Renal pelvis (tissue), 12 donors: ENCODE results near the gene RB1. TPM values are rescaled to one million over a fixed set of nuclear protein-coding genes. Genes with fewer than 3 reads are reported as not detected.
A peak's percentile ranks its signal among the peaks of the same experiment; 100 is the strongest.

Experiments used
- DNase-seq: peaks from one replicate; pipeline ENCODE4 v3.0.0-alpha.2; 2013
- long read RNA-seq, 16 experiments: transcript quantifications; one replicate each; lab custom pipeline, GENCODE V29; 2026
- polyA plus RNA-seq, 3 donors: library from polyadenylated mRNA; unstranded; fragments of 120-200 nt; gene quantifications; one replicate each; pipeline ENCODE4 v1.2.1, GENCODE V29; 2013; ENCODE audit not compliant: insufficient read length in 3 of 3

The RB1 gene
- 10 to 100 TPM; 40.7 to 44.6 (median 41.3) TPM for polyA plus RNA-seq
- long read RNA-seq, donor 1, partial matches to known transcripts = 22 of 23 reads
- long read RNA-seq, donor 1, other reads (novel, unspliced or antisense) = 0 of 23 reads
- long read RNA-seq, donor 2, full-length matches to known transcripts = 5 of 27 reads
- long read RNA-seq, donor 2, partial matches to known transcripts = 7 of 27 reads
- long read RNA-seq, donor 2, other reads (novel, unspliced or antisense) = 15 of 27 reads
- long read RNA-seq, donor 3, full-length matches to known transcripts = 3 of 13 reads
- long read RNA-seq, donor 3, partial matches to known transcripts = 0 of 13 reads
- long read RNA-seq, donor 3, other reads (novel, unspliced or antisense) = 10 of 13 reads
- long read RNA-seq, donor 4, partial matches to known transcripts = 80 of 83 reads
- long read RNA-seq, donor 4, other reads (novel, unspliced or antisense) = 0 of 83 reads
- long read RNA-seq, donor 5 = 0 reads
- long read RNA-seq, donor 6, full-length matches to known transcripts = 1 of 33 reads
- long read RNA-seq, donor 6, partial matches to known transcripts = 18 of 33 reads
- long read RNA-seq, donor 6, other reads (novel, unspliced or antisense) = 14 of 33 reads
- long read RNA-seq, donor 7, full-length matches to known transcripts = 4 of 70 reads
- long read RNA-seq, donor 7, partial matches to known transcripts = 66 of 70 reads
- long read RNA-seq, donor 7, other reads (novel, unspliced or antisense) = 0 of 70 reads
- long read RNA-seq, donor 8, partial matches to known transcripts = 0 of 1 reads
- long read RNA-seq, donor 8, other reads (novel, unspliced or antisense) = 0 of 1 reads
- long read RNA-seq, donor 9, full-length matches to known transcripts = 6 of 6 reads
- long read RNA-seq, donor 9, partial matches to known transcripts = 0 of 6 reads
- long read RNA-seq, donor 9, other reads (novel, unspliced or antisense) = 0 of 6 reads
- long read RNA-seq, donor 10, full-length matches to known transcripts = 2 of 9 reads
- long read RNA-seq, donor 10, partial matches to known transcripts = 7 of 9 reads
- long read RNA-seq, donor 10, other reads (novel, unspliced or antisense) = 0 of 9 reads
- long read RNA-seq, donor 11, full-length matches to known transcripts = 2 of 8 reads
- long read RNA-seq, donor 11, partial matches to known transcripts = 0 of 8 reads
- long read RNA-seq, donor 11, other reads (novel, unspliced or antisense) = 6 of 8 reads
- long read RNA-seq, donor 12, full-length matches to known transcripts = 11 of 11 reads
- long read RNA-seq, donor 12, partial matches to known transcripts = 0 of 11 reads
- long read RNA-seq, donor 12, other reads (novel, unspliced or antisense) = 0 of 11 reads
- long read RNA-seq, donor 13, full-length matches to known transcripts = 2 of 2 reads
- long read RNA-seq, donor 13, partial matches to known transcripts = 0 of 2 reads
- long read RNA-seq, donor 13, other reads (novel, unspliced or antisense) = 0 of 2 reads
- long read RNA-seq, donor 14 = 0 reads
- long read RNA-seq, donor 15 = 0 reads
- long read RNA-seq, donor 16, full-length matches to known transcripts = 4 of 4 reads
- long read RNA-seq, donor 16, partial matches to known transcripts = 0 of 4 reads
- long read RNA-seq, donor 16, other reads (novel, unspliced or antisense) = 0 of 4 reads

GRCh38 chr13:48303359-48304142, at the start of gene RB1:
Gene RB1, plus strand, starts transcription at chr13:48303751. Its CDS starts 162 bp downstream, at chr13:48303913.
- peak; percentile 89 for DNase-seq

- DNase-seq = no peak
Measured at GRCh38 chr13:48253849-48254248, 49.7 kb upstream of the RB1 start.

- DNase-seq = no peak
Measured at GRCh38 chr13:48255090-48255489, 48.5 kb upstream of the RB1 start.

DNA sequence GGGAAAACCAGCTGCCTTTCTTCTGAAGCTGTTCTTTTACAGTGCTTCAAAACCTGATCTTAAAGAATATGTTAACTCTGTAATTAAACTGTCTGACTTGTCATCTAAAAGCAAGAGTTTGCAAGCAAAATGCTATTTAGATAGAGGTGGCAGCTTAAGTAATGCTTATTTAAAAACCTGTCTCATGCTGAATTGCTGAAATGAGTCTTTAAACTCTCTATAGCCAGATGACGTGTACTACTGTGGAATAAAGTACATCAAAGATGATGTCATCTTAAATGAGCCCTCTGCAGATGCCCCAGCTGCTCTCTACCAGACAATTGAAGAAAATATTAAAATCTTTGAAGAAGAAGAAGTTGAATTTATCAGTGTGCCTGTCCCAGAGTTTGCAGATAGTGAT, 47.6 kb upstream of the RB1 start:
- DNase-seq = no peak

DNA sequence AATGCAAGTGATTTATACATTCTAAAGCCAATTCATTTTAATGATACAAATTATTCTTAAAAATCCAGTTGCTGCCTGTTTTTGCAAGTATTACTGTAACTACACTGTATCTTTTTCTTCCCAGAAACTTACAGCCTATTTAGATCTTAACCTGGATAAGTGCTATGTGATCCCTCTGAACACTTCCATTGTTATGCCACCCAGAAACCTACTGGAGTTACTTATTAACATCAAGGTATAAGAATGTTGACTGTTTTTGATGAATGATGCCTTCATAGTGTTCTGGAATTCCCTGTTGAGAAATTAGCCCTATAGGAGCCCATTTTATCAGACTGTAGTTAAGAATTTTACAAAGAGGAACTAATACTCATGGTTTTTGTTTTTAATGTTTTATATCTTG, 45.5 kb upstream of the RB1 start:
- no peak for DNase-seq

- DNase-seq = no peak
Measured at GRCh38 chr13:48258430-48258829, 45.1 kb upstream of the RB1 start.

DNA sequence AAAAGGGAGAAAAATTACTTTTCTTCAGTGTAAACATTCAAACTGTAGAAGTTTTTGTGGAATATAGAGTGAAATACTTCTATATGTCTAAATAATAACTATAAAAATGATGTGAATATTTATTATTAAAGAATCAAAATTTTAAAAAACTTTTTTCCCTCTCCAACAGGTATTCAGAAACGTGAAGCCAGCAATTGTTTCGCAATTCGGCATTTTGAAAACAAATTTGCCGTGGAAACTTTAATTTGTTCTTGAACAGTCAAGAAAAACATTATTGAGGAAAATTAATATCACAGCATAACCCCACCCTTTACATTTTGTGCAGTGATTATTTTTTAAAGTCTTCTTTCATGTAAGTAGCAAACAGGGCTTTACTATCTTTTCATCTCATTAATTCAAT, 42.6 kb upstream of the RB1 start:
- no peak for DNase-seq

DNA sequence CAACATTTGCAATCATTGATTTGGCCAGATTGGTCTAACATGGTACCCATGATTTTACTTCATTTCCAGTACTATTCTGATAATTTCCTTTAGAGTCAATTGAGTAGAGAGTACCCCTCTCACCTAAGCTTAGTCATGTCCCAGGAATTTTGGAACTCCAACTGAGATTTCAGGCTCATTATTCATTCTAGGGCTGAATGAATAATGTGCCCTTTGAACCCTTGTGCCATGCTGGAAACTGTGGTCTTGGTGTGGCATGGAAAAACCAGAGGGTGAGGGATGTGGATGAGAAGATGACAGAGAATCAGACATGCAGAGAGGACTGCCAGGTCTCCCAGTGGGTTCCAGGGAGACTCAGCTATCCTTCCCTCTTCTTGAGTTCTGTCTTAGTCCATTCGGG, 40.4 kb upstream of the RB1 start:
- DNase-seq = no peak

GRCh38 chr13:48264058-48264457, 39.5 kb upstream of the RB1 start:
- no peak for DNase-seq

- DNase-seq = no peak
Measured at GRCh38 chr13:48265217-48265815, 38.2 kb upstream of the RB1 start.

DNA sequence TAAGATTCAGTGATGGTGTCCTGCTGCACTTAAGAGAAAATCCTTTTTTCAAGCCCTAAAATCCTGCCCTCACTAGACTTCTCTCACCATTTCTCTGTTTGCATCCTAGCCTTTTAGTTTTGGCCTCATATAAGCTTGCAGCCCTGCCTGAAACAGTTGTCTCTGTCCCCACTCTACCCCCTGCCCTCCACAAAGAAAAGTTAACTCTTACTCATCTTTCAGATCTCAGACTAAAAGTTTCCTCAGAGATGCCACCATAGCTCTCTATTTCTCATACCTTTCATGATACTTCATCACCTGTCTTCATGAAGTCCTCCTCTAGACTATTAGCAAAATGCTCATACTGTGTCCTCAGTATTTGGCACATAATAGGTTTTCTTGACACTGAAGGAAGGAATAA, 37.4 kb upstream of the RB1 start:
- no peak for DNase-seq

GRCh38 chr13:48266701-48267639, 36.6 kb upstream of the RB1 start:
- DNase-seq = no peak

DNA sequence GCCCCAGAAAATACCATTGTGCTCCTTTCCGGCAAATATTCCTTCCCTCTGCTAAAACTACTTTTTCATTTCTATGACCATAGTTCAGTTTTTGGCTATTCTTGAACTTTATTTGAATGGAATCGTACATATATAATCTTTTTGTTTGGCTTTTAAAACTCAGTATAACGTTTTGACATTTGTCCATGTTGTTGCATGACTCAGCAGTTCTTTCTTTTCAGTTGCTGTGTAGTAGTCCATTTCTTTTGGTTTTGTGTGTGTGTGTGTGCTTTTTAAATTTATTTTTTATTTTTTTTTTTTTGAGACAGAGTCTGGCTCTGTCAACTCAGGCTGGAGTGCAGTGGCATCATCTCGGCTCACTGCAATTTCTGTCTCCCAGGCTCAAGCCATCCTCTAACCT, 35.5 kb upstream of the RB1 start:
- DNase-seq = no peak

GRCh38 chr13:48273346-48273745, 30.2 kb upstream of the RB1 start:
- no peak for DNase-seq

GRCh38 chr13:48275507-48275906, 28.0 kb upstream of the RB1 start:
- no peak for DNase-seq

- DNase-seq = no peak
Measured at GRCh38 chr13:48278806-48279205, 24.7 kb upstream of the RB1 start.

GRCh38 chr13:48281556-48281955, 22.0 kb upstream of the RB1 start:
- DNase-seq = peak; percentile 17

- no peak for DNase-seq
Measured at GRCh38 chr13:48291730-48292129, 11.8 kb upstream of the RB1 start.

DNA sequence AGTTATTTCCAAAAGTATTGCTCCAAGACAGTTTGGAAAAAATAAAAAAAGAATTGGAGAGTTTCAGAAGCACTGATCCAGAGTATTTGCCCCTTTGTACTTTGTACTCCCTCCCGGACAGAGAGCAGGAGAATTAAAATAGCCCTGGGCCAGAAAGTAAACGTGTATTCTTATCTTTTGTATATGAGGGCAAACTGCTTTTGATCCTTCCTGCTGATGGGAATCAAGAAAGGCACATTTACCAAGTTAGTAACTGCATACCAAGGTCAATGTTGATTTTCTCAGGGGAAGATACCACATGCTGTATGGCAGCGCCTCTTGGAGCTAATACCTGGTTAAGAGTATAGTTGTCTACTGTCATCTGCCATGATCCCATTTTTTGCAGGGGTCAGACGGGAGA, 10.9 kb upstream of the RB1 start:
- DNase-seq = no peak
